A172 (cell line): Measurements from ENCODE around the gene SEPTIN6. TPM values are rescaled to one million over a fixed set of nuclear protein-coding genes. Genes with fewer than 3 reads are reported as not detected.
"Not testable (repeated sequence)": the region's sequence is repeated elsewhere in the genome, so short reads cannot be mapped to it uniquely, and the experiment has no call there.

Source experiments
- DNase-seq: peaks from one replicate; pipeline ENCODE4 v3.0.0-alpha.2; 2015; ENCODE audit warnings: low spot score
- total RNA-seq: library from RNA; depleted of rRNA; stranded (reverse); fragments of >200 nt; shearing (Covaris generic); gene quantifications from 2 replicates; pipeline ENCODE4 v1.2.3, GENCODE V29; 2014

SEPTIN6 gene
- total RNA-seq, 1 experiment from 2014 or later: 15.3 TPM

DNA sequence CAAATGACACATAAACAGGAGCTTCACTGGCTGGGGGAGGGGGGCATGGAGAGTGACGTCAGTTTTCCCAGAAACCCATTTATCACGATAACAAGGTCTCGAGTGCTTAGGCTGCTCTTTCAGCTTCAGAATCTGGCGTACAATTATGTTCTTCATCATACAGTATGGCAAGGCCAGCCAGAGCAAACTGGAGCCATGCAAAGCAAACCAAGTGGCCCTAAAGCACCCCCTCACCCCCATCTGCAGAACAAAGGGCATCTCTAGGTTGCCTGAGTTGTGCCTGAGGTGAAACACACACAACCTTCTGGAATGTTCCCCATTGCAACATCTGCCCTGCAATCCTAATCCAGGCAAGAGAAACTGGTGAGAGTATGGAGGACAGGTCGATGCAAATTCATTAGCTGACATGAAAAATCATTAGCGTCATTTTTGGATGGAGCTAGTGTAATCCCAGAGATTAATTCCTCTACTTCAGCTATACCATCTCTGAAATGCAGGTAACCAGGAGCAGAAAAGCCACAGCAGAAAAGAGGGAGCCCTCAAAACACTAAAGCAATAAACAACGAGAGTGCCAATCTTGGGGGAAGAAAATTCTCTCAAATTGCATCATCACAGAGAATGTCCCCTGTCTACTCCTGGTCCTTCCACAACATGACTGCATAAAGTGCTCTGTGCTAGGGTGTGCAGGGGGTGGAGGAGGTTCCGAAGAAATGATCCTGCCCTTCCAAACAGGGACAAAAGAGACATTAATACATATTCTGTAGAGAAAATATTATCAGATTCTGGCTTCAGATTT is 1.8 kb downstream of the SEPTIN6 start:
- DNase-seq: no peak

DNA sequence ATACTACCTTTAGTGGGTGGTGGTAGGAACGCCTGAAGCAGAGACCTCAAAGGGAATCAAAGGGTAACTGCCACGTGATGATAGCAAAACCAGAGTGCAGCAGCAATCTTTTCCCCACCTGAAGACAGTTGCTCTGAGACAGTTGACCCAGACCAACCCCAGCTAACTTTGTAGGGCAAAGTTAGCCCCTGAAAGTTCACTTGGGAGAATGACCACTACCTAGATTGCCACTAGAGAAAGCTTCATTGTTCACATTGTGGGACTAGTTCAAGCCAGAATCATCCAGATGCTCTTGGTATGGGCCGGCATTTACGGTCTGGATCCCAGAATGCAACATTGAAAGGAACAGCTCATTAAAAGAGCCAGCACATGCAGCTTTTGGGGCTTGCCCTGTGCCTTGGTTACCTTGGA is 4.1 kb downstream of the SEPTIN6 start:
- DNase-seq: no peak

DNA sequence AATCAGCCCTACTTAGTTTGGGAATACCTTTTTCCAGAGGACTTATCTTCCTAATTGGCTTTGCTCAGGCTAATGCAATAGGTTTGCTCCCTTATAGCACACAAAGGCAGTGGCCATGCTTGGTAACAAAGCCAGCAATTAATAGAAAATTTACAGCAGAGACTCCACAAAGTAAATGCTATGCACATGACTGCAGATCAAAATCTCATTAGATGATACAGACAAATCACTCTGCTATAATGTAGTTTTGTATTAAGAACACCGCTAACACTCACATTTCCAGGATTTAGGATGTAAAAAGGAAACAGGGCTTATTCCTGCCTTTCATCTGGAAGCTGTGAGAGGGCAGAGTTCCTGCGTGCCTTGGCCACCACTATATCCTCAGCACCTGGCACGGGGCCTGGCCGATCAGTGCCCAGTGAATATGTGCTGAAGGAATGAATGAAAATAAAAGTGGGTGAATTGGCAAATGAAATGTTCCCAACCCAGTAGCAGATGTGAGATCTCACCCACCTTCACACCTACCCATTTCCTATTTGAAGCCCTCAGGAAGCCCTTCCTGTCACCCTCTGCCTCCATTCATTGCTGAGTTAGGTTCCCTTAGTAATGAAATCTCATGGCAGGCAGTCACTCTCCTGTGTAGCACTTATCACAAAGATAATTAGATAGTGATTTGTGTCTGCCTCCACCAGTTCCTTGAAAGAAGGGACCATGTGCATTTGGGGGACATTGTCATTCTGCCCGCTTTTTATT is 5.1 kb downstream of the SEPTIN6 start:
- no peak for DNase-seq

DNA sequence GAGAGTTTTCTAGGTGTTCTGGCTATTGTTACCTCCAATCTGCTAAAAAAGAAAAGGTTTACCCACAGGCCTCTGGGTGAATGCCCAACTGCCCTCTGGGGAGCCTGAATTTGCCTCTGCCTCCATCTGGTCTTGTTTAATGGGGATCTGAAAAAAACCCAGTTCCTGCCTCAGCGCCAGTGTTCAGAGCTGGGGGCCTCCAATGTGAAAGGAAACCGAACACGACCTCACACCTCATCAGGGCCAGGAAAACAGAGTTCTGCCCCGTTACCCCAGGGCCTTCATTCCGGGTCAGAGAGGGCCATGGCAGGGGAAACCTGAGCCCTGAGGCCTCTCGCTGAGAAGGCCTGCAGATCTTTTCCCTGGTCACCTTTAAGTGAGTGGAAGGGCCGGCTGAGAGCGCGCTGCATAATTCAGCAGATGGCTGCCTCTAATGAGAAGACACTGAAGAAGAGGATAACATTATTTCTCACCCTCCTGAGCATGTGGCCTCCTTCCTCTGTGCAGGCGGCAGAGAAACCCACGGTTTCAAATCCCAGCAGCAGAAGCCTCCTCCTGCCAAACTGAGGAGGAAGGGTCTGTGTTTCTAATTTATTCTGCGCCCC is 6.8 kb downstream of the SEPTIN6 start:
- no peak for DNase-seq

DNA sequence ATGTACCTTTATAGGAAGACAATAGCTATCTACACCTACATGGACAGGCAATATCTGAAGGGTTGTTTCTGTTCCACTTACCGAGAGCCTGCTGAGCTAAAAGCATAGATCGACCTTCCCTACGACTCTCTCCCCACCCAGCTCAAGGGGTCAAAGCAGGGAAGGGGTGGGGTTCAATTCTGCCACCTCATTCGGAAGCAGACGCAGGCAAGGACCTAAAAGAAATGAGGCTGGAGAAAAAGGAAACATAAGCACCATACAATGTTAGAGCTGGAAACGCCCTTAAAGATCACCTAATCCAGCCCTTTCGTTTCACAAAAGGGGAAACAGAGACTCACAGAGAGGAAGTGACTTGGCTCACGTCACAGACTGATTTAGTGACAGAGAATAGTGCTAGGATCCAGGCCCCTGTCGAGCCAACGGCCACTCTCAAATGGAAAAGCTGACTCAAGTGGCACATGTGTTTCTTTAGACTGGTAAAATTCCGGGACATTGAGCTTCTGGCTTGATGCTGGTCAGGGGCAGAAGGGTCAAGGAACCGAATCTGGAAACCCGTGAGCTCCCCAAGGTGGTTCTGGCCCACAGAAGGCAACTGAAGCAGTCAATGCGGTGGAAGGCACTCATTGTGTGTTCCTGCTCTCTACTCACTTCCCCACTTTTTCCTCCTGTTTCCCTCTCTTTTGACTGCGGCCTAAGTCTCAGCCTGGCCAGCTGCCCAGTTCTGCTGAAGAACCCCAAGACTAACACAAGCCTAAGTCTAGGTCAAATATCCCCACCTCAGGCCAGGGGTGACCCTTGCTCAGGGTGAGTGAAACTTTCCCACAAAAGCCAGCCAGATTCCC is 7.5 kb downstream of the SEPTIN6 start:
- DNase-seq: no peak

DNA sequence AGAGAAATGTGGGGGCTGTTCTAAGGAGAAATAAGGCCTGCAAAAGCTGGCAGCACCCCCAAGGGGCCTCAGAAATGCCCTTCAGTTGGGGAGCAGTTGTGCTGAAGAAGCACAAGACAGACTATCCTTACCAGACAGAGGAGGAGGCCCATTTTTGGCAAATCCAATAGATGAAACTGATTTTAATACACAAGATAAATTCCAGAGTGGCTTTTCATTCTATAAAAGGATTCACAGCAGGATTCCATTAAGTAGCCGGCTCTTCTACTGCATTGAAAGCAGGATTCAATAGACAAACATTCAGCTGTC is 8.1 kb downstream of the SEPTIN6 start:
- no peak for DNase-seq

DNA sequence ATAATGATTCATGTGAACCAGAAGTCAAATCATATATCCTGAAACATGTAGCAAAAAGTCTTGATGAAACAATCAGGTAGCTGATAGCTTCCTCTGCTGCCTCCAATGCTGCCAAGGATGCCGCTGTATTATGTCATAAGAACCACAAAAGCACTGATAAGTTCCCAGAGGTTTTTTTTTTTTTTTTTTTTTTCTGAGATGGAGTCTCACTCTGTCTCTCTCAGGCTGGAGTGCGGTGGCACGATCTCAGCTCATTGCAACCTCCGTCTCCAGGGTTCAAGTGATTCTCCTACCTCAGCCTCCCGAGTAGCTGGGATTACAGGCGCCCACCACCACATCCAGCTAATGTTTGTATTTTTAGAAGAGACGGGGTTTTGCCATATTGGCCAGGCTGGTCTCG is 8.7 kb downstream of the SEPTIN6 start:
- not testable (repeated sequence) for DNase-seq

DNA sequence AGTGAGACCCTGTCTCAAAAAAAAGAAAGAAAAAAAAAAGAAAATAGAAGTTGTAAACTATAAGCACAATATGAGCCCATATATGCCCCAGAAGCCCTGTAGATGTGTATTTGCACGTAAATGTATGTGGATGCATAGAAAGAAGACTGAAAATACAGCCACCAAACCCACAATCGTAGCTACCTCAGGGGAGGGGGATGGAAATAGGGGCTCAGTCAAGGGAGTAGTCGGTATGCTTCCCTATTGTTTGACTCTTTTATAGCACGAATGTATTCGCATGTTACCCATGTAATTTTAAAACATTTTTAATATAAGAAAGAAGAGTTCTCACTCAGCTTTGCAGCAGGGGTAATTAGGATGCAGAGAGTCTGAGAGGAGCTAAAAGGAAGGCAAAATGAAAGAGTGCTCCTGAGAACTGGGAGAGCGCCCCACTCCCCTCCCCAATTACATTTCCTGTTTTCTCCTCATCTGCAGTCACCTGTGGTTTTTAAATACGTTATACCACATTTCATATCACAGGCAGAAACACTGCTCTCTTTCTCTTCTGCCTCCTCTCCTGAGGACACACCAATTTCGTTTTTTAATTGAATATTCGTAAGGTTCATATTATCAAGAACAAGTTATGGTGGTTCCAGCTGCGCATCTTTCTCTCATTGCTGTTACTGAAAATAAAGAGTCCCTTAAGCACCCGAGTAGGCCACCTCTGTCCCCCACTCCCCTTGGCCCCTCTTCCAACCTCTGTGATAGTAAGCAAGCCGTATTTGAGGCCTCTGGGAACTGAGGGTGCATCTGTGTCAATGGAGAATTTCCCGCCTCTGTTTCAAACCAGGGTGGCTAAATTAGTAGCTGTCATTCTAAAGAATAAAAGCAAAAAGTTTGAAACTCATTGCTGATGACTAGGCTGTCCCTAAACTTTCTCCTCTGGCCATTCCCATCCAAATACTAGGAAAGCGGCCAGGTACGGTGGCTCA is 10.7 kb downstream of the SEPTIN6 start:
- no peak for DNase-seq

DNA sequence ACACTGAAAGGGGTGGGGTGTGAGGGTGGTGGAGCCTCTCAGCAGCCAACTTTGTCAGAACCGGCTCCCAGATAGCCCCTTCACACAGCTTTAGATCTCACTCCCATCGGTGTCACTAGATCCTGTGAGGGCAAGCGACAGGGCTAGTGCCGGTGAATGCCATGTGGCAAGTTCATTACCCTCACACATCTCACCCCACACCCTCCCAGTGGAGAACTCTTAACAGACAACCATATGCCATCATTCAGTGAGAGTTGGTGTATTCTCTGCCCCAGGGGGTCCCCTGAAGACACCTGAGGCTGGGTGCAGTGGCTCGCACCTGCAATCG is 15.3 kb downstream of the SEPTIN6 start:
- no peak for DNase-seq

DNA sequence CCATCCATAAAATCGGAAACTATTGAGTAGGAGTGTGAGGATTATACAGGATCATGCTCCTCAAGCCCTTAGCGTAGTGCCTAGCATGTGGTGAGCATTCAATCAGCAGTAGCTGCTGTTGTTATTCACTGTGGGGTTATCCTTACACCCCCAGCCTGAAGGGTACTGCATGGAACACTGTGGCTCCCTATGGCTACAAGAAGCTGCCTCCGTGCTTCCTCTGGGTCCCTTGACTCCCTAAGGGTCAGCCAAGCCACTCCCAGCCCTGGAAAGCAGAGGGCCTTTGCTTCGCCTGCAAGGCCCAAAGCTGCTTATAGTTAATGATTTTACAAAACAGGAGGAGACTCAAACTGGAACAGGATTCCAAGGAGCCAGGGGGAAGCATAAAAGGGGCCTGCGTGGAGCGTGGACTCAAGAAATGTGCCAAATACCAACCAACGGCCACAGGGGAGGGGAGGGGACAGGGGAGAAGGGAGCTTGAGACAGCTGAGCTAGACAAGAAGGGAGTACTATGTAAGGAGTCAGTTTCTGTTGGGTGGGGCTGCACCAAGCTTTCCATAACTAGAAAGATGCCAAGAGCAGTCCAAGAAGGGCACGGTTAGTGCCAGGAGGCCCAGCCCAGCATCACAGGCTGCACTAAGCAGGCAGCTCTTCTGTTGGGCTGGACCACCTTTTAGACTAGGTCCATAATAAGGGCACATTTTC is 15.9 kb downstream of the SEPTIN6 start:
- no peak for DNase-seq

DNA sequence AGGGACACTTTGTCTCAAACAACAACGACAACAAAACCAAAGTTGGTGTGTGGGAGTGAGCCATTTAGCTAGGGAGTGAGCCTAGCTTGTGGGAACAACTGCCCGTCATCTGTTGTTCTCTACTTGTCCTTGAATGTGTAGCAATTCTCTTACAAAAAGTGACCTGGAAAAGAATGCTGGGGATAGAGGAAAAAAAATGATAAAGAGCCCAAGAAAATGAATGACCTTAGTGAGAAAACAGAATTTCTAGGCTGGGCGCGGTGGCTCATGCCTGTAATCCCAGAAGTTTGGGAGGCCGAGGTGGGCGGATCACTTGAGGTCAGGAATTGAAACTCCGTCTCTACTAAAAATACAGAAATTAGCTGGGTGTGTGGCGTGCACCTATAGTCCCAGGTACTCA is 19.6 kb downstream of the SEPTIN6 start:
- no peak for DNase-seq

DNA sequence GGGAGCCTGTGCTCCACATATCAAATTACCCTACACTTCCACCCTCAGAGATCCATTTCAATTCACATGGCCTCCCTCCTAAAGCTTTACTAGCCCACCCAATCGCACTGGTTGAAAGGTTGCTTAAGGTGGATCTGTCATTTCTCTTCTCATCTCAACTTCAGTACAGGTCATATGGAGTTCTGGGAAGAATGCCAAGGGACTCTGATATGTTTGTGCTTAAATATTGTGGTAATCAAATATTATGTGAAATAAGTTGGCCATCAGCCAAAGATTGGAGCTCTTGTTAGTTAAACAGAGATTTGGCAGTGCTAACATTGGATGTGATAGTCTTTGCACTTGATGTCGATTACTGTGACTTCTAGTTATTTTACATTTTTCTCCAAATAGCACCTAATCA is 20.5 kb downstream of the SEPTIN6 start:
- no peak for DNase-seq

DNA sequence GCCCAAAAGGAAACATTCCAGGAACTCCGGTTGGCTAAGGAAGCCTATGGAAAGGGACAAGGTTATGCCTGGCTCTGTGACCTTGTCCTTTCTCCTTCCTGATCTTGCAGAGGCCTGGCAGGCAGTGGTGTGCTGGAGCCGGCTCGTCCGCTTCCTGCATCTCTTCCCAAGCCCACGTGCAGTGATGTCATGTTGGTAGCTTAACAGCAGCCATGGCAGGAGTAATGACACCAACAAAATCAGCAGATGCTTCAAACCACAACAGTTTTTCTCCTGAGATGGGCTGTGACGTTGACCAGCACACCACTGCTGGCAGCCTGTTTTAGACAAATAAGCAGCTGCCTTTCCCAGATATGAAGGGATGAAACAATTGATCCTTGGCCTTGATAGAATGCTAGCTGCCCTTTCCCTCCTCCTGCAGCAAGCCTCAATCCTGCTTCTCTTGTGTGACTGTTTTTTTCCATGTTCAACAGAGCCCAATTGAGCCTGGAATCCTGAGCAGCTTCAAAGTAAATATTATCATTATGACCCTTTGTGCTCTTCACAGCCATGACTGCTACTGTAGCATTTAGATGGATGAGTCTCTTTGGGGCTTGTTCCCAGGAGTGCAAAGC is 23.4 kb downstream of the SEPTIN6 start:
- DNase-seq: no peak

DNA sequence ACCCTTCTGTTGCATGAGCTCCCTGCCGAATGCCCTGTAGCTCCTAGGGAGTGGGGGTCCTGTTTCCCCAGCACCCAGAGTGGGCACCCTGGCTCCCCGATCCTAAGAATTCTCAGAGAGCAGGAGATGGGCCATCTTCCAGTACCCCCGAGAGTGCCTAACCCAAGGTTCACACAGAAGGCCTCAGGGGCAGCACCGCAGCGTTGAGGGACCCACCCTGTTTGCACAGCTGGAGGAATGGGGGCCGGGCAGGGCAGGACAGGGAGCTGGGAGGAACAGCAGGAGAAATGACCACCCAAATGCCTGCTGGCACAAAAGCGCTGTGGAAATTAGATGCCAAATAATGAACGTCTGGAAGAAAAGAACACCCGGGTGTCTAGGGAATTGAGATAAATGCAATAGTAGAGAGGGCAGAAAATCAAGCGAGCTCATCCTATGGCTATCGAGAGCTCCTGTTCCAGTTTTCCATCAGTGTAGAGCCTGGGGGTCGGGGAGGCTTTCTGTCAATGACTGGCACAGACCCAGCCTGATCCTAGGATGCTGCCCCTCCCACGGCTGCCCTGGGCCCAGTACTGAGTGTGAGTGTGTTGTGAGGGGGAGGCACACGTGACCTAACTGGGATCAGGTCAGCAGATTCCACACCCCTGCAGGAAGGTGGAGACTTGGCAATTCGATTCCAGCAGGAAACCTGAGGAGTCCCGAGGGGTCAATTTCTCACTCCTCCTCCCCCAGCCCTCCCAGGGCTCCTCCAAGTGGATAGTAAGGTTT is 25.7 kb downstream of the SEPTIN6 start:
- no peak for DNase-seq

DNA sequence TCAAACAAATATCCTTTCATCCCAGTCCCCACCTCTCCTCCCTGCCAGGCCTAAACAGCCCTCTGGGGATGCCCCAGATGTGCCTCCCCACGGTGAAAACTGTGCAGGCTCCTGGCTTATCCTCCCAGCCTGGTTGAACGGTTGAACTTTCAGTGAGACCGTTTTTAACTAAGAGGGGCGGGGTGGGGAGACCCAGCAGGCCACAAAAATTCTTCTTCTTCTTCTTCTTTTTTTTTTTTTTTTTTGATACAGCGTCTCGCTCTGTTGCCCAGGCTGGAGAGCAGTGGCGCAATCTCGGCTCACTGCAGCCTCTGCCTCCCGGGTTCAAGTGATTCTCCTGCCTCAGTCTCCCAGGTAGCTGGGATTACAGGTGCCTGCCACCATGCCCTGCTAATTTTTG is 28.1 kb downstream of the SEPTIN6 start:
- not testable (repeated sequence) for DNase-seq

DNA sequence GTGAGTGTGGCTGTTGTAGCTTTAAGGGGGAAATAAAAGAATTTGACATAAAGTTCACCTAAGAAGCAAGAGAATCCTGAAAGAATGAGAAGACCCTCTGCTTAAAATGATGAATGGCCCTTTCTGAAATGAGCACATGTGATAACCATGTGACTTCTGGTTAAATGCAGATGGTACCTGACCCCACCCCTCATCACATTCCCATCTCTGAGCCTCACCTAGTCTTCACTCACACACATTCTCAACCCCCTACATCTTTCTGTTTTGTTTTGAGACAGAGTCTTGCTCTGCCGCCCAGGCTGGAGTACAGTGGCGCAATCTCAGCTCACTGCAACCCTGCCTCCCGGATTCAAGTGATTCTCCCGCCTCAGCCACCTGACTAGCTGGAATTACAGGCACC is 31.5 kb downstream of the SEPTIN6 start:
- no peak for DNase-seq

DNA sequence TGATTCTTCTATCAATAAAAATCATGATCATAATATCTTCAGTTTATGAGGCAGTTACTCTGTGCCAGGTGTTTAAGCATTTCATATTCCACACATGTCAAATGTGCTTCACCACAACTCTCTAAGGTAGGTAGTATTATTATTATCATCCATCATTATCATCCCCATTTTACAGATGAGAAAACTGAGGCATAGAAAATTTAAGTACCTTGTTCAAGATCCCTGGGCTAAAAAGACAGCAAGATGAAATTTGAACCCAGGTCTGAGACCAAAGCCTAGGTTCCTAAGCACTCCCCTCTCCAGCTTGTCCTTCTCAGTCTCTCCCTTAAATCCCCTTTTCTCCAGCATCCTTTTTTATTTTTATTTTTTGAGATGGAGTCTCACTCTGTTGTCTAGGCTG is 33.4 kb downstream of the SEPTIN6 start:
- DNase-seq: no peak

DNA sequence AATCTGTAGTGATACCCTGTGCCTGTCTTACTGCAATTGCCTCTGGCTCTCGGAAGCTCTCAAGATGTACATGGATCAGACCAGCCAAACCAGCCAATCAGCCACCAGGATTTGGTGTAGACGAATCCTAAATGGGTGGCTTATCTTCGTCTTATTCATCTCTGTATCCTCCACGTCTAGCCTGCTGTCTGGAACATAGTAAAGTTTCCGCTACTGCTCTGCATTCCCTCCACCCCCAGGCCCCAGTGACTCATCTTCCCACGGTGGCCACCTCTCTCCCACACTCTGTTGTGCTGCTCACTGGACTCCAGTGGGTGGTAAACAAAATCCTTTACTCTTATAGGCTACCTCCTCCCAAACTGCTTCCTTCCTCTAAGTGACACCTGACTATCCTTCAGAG is 37.8 kb downstream of the SEPTIN6 start:
- peak; percentile 53 for DNase-seq

DNA sequence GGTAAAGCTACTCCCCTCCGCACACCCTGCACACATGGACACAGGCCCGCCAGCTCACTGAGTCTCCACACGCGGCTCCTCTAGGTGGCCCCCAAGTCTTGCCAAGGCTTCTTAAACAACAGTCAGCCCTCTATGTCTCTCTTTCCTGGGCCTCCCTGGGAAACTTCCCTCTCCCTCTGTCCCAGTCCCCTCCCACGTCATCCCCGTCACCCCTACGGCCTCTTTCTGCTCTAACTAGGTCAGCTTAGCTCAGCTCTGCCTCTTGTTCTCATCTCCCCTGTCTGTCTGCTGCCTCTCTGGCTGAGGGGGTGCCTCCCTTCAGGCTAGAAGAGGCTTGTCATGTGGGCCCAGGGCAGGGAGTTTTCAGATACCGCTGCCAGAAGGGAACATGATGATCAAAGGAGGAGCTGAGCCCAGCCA is 38.8 kb downstream of the SEPTIN6 start:
- no peak for DNase-seq
